HEK293 (cell line): Measurements from ENCODE around the gene GHRHR.

Experiments used
- CTCF ChIA-PET: fragments of 350-600 bp; formaldehyde crosslinking; extraction: SDS; loops from one replicate; lab custom pipeline; 2021; ENCODE audit warnings: antibody characterized with exemption; lab: Yijun Ruan, JAX
- POLR2A ChIA-PET: fragments of 300-600 bp; formaldehyde crosslinking; extraction: SDS; loops from one replicate; lab custom pipeline; 2020; ENCODE audit warnings: antibody characterized with exemption, inconsistent platforms; lab: Yijun Ruan, JAX
- H3K27ac ChIP-seq: fragments of 200-500 bp; sonication (Bioruptor generic); 2 replicates; pipeline ENCODE4 v1.5.1; 2014; ENCODE audit warnings: low read depth, low read length, control low read depth, inconsistent platforms; ENCODE audit errors: extremely low read depth
- H3K36me3 ChIP-seq, 2 experiments: fragments of 200-500 bp in 1 of 2; sonication (Bioruptor generic) in 1 of 2; 1 replicate in 1 of 2; 2 replicates in 1 of 2; pipeline ENCODE4 v1.5.1; 2014 to 2017; ENCODE audit warnings: inconsistent platforms in 2 of 2, low read length in 2 of 2; ENCODE audit not compliant: control insufficient read depth in 2 of 2, insufficient read depth in 1 of 2
- H3K4me1 ChIP-seq: fragments of 200-500 bp; sonication (Bioruptor generic); 2 replicates; pipeline ENCODE4 v1.5.1; 2014; ENCODE audit warnings: mild to moderate bottlenecking, low read length, inconsistent platforms; ENCODE audit not compliant: control insufficient read depth, insufficient read depth
- H3K4me3 ChIP-seq: 2 replicates; pipeline ENCODE4 v1.5.1; 2011; ENCODE audit warnings: low read depth, mild to moderate bottlenecking, control low read depth, low read length, moderate library complexity
- H3K9me3 ChIP-seq: fragments of 200-500 bp; sonication (Bioruptor generic); 2 replicates; pipeline ENCODE4 v1.5.1; 2014; ENCODE audit warnings: low read depth, low read length, inconsistent platforms; ENCODE audit not compliant: control insufficient read depth, insufficient read depth
- CTCF ChIP-seq: fragments of 450-650 bp; formaldehyde crosslinking; IDR thresholded peaks from 2 replicates; pipeline ENCODE4 v1.5.1; 2016; ENCODE audit warnings: missing biosample characterization, missing genetic modification characterization
- KLF8 ChIP-seq: fragments of 450-650 bp; formaldehyde crosslinking; IDR thresholded peaks from 2 replicates; pipeline ENCODE4 v1.5.1; 2016; ENCODE audit warnings: missing biosample characterization, missing genetic modification characterization
- PRDM1 ChIP-seq: fragments of 450-650 bp; formaldehyde crosslinking; IDR thresholded peaks from 2 replicates; pipeline ENCODE4; 2016; ENCODE audit warnings: missing biosample characterization, missing genetic modification characterization
- ZBTB11 ChIP-seq: fragments of 450-650 bp; formaldehyde crosslinking; conservative IDR thresholded peaks from 2 replicates; pipeline ENCODE4 v1.5.1; 2016; ENCODE audit warnings: low read depth, missing biosample characterization, missing genetic modification characterization
- ZFP3 ChIP-seq: fragments of 450-650 bp; formaldehyde crosslinking; IDR thresholded peaks from 2 replicates; pipeline ENCODE4 v1.5.1; 2016; ENCODE audit warnings: low read depth, missing biosample characterization, missing genetic modification characterization
- ZNF140 ChIP-seq: fragments of 450-650 bp; formaldehyde crosslinking; IDR thresholded peaks from 2 replicates; pipeline ENCODE4 v1.5.1; 2016; ENCODE audit warnings: missing biosample characterization, missing genetic modification characterization
- ZNF148 ChIP-seq: fragments of 450-650 bp; formaldehyde crosslinking; IDR thresholded peaks from 2 replicates; pipeline ENCODE4 v1.5.0; 2017; ENCODE audit warnings: missing biosample characterization, missing genetic modification characterization, borderline replicate concordance
- ZNF16 ChIP-seq: fragments of 450-650 bp; formaldehyde crosslinking; IDR thresholded peaks from 2 replicates; pipeline ENCODE4 v1.5.1; 2016; ENCODE audit warnings: low read depth, missing biosample characterization, missing genetic modification characterization
- ZNF214 ChIP-seq: fragments of 450-650 bp; formaldehyde crosslinking; IDR thresholded peaks from 2 replicates; pipeline ENCODE4 v1.5.1; 2017; ENCODE audit warnings: missing biosample characterization, mild to moderate bottlenecking, missing genetic modification characterization, borderline replicate concordance
- ZNF223 ChIP-seq: fragments of 450-650 bp; formaldehyde crosslinking; IDR thresholded peaks from 2 replicates; pipeline ENCODE4 v1.5.1; 2016; ENCODE audit warnings: missing biosample characterization, missing genetic modification characterization
- ZNF274 ChIP-seq, 2 experiments: fragments of 200-500 bp in 1 of 2; fragments of 450-650 bp in 1 of 2; sonication (Bioruptor generic) in 1 of 2; formaldehyde crosslinking in 1 of 2; IDR thresholded peaks; 2 replicates each; pipeline versions ENCODE4 v1.5.1 to v1.6.1; 2014 to 2016; ENCODE audit warnings: borderline replicate concordance in 1 of 2, inconsistent platforms in 1 of 2, low read length in 1 of 2, missing biosample characterization in 1 of 2, missing genetic modification characterization in 1 of 2
- ZNF549 ChIP-seq: fragments of 450-650 bp; IDR thresholded peaks from 2 replicates; pipeline ENCODE4 v1.5.1; 2018; ENCODE audit warnings: missing biosample characterization, missing genetic modification characterization, mild to moderate bottlenecking, inconsistent platforms, moderate library complexity
- ZNF658 ChIP-seq: fragments of 450-650 bp; formaldehyde crosslinking; IDR thresholded peaks from 2 replicates; pipeline ENCODE4; 2016; ENCODE audit warnings: missing biosample characterization, missing genetic modification characterization
- ZNF660 ChIP-seq: fragments of 450-650 bp; IDR thresholded peaks from 2 replicates; pipeline ENCODE4 v1.5.1; 2018; ENCODE audit warnings: missing biosample characterization, mild to moderate bottlenecking, missing genetic modification characterization
- ZNF747 ChIP-seq: fragments of 450-650 bp; formaldehyde crosslinking; IDR thresholded peaks from 2 replicates; pipeline ENCODE4 v1.5.1; 2016; ENCODE audit warnings: missing biosample characterization, missing genetic modification characterization
- ZNF76 ChIP-seq: fragments of 450-650 bp; formaldehyde crosslinking; IDR thresholded peaks from 2 replicates; pipeline ENCODE4; 2016; ENCODE audit warnings: low read depth, missing biosample characterization, missing genetic modification characterization, borderline replicate concordance
- ZNF776 ChIP-seq: fragments of 450-650 bp; formaldehyde crosslinking; IDR thresholded peaks from 2 replicates; pipeline ENCODE4 v1.5.0; 2017; ENCODE audit warnings: missing biosample characterization, missing genetic modification characterization, borderline replicate concordance
- ZSCAN30 ChIP-seq: fragments of 450-650 bp; IDR thresholded peaks from 2 replicates; pipeline ENCODE4 v1.5.1; 2018; ENCODE audit warnings: missing biosample characterization, mild to moderate bottlenecking, missing genetic modification characterization, moderate library complexity

Gene GHRHR

GRCh38 chr7:30971440-30971839, 7.7 kb downstream of the GHRHR start (continued):
- no peak for TF ChIP-seq ZNF776 (tag by site-specific recombination)
- no peak for TF ChIP-seq ZFP3 (tag by site-specific recombination)
- TF ChIP-seq KLF8 (tag by site-specific recombination): no peak
- no peak for TF ChIP-seq ZNF16 (tag by site-specific recombination)

- ChIA-PET CTCF (interaction anchor here (2.3 to 2.6 kb wide), 2 partner anchors 11 to 33 kb away, joined by 5 to 9 read pairs; no protein-coding TSS in a partner anchor), POLR2A (no interaction called here)
- Histone ChIP-seq H3K4me1 (no peaks in the 10 kb centered on the region), H3K36me3 (no peaks in the 10 kb centered on the region), H3K27ac (no peak overlapping the region), H3K9me3 (no peaks in the 10 kb centered on the region), H3K4me3 (no peak overlapping the region)
- TF ChIP-seq ZNF660 (tag by site-specific recombination): no peak
- TF ChIP-seq PRDM1 (tag by site-specific recombination): no peak
- no peak for TF ChIP-seq ZNF747
- no peak for TF ChIP-seq ZBTB11 (tag by site-specific recombination)
- no peak for TF ChIP-seq ZSCAN30
- TF ChIP-seq ZNF148 (tag by site-specific recombination): no peak
- TF ChIP-seq ZNF140 (tag by site-specific recombination): no peak
Observed at GRCh38 chr7:30971840-30972563, 8.2 kb downstream of the GHRHR start.

GRCh38 chr7:30973292-30973691, 9.5 kb downstream of the GHRHR start:
- TF ChIP-seq ZNF214 (tag by site-specific recombination) (no peak), ZNF274 (IDR thresholded peaks at IDR 0.05; ENCODE audit: low read length) (no peak), ZNF274 (tag by site-specific recombination; IDR thresholded peaks at IDR 0.05; ENCODE audit: borderline replicate concordance) (no peak), ZNF658 (tag by site-specific recombination) (no peak), ZNF76 (tag by site-specific recombination) (no peak), ZNF223 (tag by site-specific recombination) (no peak), ZFP3 (tag by site-specific recombination) (no peak), ZNF549 (tag by site-specific recombination) (no peak), CTCF (tag by site-specific recombination) (no peak)
- TF ChIP-seq, all 188 proteins: peak for 0
- CTCF ChIA-PET: interaction anchor here (0.6 to 2.9 kb wide), 9 partner anchors 10 to 192 kb away, joined by 3 to 20 read pairs (median 4); no protein-coding TSS in a partner anchor
- H3K27ac ChIP-seq: no peak overlapping the region
- POLR2A ChIA-PET: no interaction called here
- H3K4me3 ChIP-seq: no peak overlapping the region
- no peaks in the 10 kb centered on the region for H3K4me1 ChIP-seq
- H3K36me3 ChIP-seq: no peaks in the 10 kb centered on the region
- H3K9me3 ChIP-seq: no peaks in the 10 kb centered on the region
